G401 (cell line): ENCODE results near the gene USP12. TPM values are rescaled to one million over a fixed set of nuclear protein-coding genes. Genes with fewer than 3 reads are reported as not detected.
A peak's percentile ranks its signal among the peaks of the same experiment; 100 is the strongest.
"Not testable (repeated sequence)": the region's sequence is repeated elsewhere in the genome, so short reads cannot be mapped to it uniquely, and the experiment has no call there.

Experiments used
- DNase-seq: peaks from one replicate; pipeline ENCODE4 v3.0.0-alpha.2; 2015; ENCODE audit warnings: low spot score
- in situ Hi-C: cut with HindIII; loops from 2 replicates; pipeline ENCODE4 v1.10.0; 2016; ENCODE audit warnings: low sequenced_read_pairs, mixed read lengths
- total RNA-seq: library from RNA; depleted of rRNA; stranded (reverse); fragments of >200 nt; shearing (Covaris generic); gene quantifications from 2 replicates; pipeline ENCODE4 v1.2.3, GENCODE V29; 2014

USP12 gene
- total RNA-seq, 1 experiment from 2014 or later, result 13.6 TPM

GRCh38 chr13:27159806-27160563 is 11.6 kb downstream of the USP12 start:
- in situ Hi-C loops, result no loop called here
- DNase-seq, result no peak

GRCh38 chr13:27158335-27158734 is 13.3 kb downstream of the USP12 start:
- DNase-seq, result no peak
- in situ Hi-C loops, result no loop called here

- in situ Hi-C loops, result no loop called here
- DNase-seq, result no peak
These were observed 19.6 kb downstream of the USP12 start for GRCh38 chr13:27151798-27152599.

GRCh38 chr13:27149702-27150101 is 21.9 kb downstream of the USP12 start:
- in situ Hi-C loops, result no loop called here
- no peak for DNase-seq

- no peak for DNase-seq
- in situ Hi-C loops, result no loop called here
These were observed 22.7 kb downstream of the USP12 start for GRCh38 chr13:27148900-27149299.

- in situ Hi-C loops, result no loop called here
- no peak for DNase-seq
These were observed 24.0 kb downstream of the USP12 start for GRCh38 chr13:27147530-27148170.

- no peak for DNase-seq
- in situ Hi-C loops, result no loop called here
These were observed 29.9 kb downstream of the USP12 start for GRCh38 chr13:27141746-27142145.

- DNase-seq, in situ Hi-C loops: not testable (repeated sequence)
These were observed 30.5 kb downstream of the USP12 start for GRCh38 chr13:27141159-27141558.

- in situ Hi-C loops, result no loop called here
- no peak for DNase-seq
These were observed 31.6 kb downstream of the USP12 start for GRCh38 chr13:27140060-27140459.

- no peak for DNase-seq
- in situ Hi-C loops, result no loop called here
These were observed 32.0 kb downstream of the USP12 start for GRCh38 chr13:27139565-27139964.

GRCh38 chr13:27138457-27139093 is 33.0 kb downstream of the USP12 start:
- in situ Hi-C loops, result no loop called here
- DNase-seq, result no peak

- DNase-seq, result peak; percentile 56
- in situ Hi-C loops, result no loop called here
These were observed 33.9 kb downstream of the USP12 start for GRCh38 chr13:27137759-27138158.

- DNase-seq, result no peak
- in situ Hi-C loops, result no loop called here
These were observed 36.6 kb downstream of the USP12 start for GRCh38 chr13:27135023-27135422.

GRCh38 chr13:27133889-27134288 is 37.7 kb downstream of the USP12 start:
- no peak for DNase-seq
- in situ Hi-C loops, result no loop called here

GRCh38 chr13:27132538-27132937 is 39.1 kb downstream of the USP12 start:
- DNase-seq, result no peak
- in situ Hi-C loops, result no loop called here

GRCh38 chr13:27131906-27132305 is 39.7 kb downstream of the USP12 start:
- in situ Hi-C loops, result no loop called here
- DNase-seq, result no peak

GRCh38 chr13:27130979-27131623 is 40.5 kb downstream of the USP12 start:
- DNase-seq, result no peak
- in situ Hi-C loops, result no loop called here

GRCh38 chr13:27130223-27130978 is 41.2 kb downstream of the USP12 start:
- DNase-seq, result no peak
- in situ Hi-C loops, result no loop called here
